Measurements from ENCODE around the gene FHL1. TPM values are rescaled to one million over a fixed set of nuclear protein-coding genes. Genes with fewer than 3 reads are reported as not detected.

FHL1 gene
- total RNA-seq, 2 experiments from 2014 or later = 25.5 to 31.0 TPM

DNA sequence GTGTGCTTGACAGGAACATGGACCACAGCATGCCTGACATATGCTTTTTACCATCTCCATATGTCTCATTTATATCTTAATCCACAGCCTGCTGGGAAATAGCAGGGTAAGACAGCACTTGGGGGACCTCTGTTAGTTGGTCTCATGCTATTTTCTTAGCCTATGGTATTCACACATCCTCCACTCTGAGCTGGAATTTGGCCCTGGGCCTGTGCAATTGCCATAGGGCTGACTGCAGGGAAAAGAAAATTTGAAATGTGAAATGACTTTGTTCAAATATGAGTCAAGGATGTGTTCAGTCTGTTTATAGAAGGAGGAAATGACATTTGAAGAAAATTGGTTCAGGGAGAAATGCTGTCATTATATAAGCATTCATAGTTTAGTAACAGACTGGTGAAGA is 113.4 kb downstream of the FHL1 start:
- no peak for DNase-seq
- ChIA-PET CTCF (interaction anchor here (1.0 kb wide), 1 partner anchor 9 kb away, joined by 3 read pairs; no protein-coding TSS in a partner anchor), POLR2A (no interaction called here)
- no peak overlapping the region for H3K27ac Mint-ChIP-seq
- peaks cover 22% of the 10 kb centered on the region for H3K4me1 Mint-ChIP-seq
- no peak overlapping the region for H3K4me3 Mint-ChIP-seq
- no peaks in the 10 kb centered on the region for H3K36me3 Mint-ChIP-seq (ENCODE audit: low read depth)
- H3K27me3 Mint-ChIP-seq = no peaks in the 10 kb centered on the region
- no peaks in the 10 kb centered on the region for H3K9me3 Mint-ChIP-seq

Other genes with a start within 250 kb of the FHL1 start
- gene MMGT1, start 173.5 kb upstream of the FHL1 start, total RNA-seq = 10 to 100 TPM; 19.2 to 19.3 TPM
- gene SLC9A6, start 162.1 kb upstream of the FHL1 start, total RNA-seq = 10 to 100 TPM; 18.6 to 20.9 TPM
- gene MAP7D3, start 103.9 kb downstream of the FHL1 start, total RNA-seq = 10 to 100 TPM; 14.5 to 14.8 TPM
- not detected for gene ADGRG4, start 153.4 kb downstream of the FHL1 start, total RNA-seq

Data from activated CD4-positive, alpha-beta memory T cell treated with anti-CD3 and anti-CD28 coated beads, Interleukin-2, amount 10 ng/mL, durations not matched to agents 7 days and 5 days (primary cell).